Measurements from ENCODE around the gene TIGD3.

- TF ChIP-seq CTCF (IDR thresholded peaks at IDR 0.05) (no peak), POLR2A (IDR thresholded peaks at IDR 0.05) (no peak), POLR2AphosphoS5 (IDR thresholded peaks at IDR 0.05) (no peak), EP300 (IDR thresholded peaks at IDR 0.05) (no peak)
These were observed 43.8 kb upstream of the TIGD3 start for GRCh38 chr11:65310736-65311135.

All from gastroesophageal sphincter (tissue), 3 donors.